Stimulated activated CD8-positive, alpha-beta memory T cell treated with anti-CD3 and anti-CD28 coated beads, Interleukin-4, amount 100 ng/mL, for 48 hours (primary cell): ENCODE measurements around the gene PCSK1N.
"Not testable (repeated sequence)": the region's sequence is repeated elsewhere in the genome, so short reads cannot be mapped to it uniquely, and the experiment has no call there.

Experiments
- DNase-seq: peaks from one replicate; pipeline ENCODE4 v3.0.0-alpha.2; 2020

PCSK1N gene

DNA sequence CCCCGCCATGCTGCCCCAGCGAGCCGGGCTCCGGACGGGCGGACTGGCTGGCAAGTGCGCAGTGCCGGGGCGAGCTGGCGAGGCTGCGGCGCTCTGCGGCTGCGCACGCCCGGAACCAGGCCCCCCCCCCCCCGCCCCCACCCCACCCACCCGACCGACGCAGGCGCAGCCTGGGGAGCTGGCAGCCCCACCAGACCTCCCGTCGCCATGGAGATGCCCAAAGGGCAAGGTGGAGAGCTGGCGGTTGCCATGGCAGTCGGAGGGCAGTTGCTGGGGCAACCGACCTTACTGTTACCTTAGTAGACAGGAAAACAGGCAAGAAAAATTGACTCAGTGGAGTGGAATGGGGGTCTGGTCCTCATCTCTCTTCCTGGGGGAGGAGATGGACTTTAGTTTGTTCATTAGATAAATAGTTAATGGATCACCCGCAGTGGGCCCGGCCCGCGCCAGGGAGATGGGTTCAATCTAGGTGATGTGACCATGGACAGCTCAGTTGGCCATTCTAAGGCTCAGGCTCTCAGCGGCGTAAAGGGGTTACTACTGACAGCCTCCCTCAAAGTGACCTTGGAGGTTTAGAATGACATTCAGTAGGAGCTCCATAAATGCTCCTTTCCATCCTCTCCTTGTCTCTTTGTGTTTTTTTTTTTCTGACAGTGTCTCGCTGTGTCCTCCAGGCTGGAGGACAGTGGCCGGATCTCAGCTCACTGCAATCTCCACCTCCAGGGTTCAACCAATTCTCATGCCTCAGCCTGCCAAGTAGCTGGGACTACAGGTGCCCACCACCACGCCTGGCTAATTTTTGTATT is at the start of gene PCSK1N:
Gene PCSK1N, minus strand, starts transcription at position 87 of the 806 bp plus-strand sequence. Its CDS starts 78 bp downstream, at position 9.
- no peak for DNase-seq

DNA sequence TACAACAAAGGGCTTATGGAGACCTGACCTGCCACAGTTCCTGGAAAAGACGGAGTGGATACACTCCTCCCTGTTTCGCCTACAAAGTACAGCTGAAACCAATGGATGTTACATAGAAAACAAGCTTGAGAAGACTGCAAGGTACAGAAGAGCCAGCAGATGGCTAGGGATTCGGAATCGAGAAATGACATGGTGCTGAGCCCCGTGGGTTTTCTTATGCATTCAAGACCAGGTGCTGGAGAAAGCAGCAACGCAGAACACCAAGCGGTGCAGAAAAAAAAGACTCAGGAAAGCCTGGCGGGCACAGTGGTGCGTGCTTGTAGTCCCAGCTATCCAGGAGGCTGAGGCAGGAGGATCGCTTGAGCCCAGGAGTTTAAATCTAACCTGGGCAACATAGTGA is 48.3 kb upstream of the PCSK1N start:
- DNase-seq = no peak

GRCh38 chrX:48876944-48877343 is 41.5 kb upstream of the PCSK1N start:
- DNase-seq = not testable (repeated sequence)

DNA sequence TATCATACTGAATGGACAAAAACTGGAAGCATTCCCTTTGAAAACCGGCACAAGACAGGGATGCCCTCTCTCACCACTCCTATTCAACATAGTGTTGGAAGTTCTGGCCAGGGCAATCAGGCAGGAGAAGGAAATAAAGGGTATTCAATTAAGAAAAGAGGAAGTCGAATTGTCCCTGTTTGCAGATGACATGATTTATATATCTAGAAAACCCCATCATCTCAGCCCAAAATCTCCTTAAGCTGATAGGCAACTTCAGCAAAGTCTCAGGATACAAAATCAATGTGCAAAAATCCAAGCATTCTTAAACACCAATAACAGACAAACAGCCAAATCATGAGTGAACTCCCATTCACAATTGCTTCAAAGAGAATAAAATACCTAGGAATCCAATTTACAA is 36.6 kb upstream of the PCSK1N start:
- not testable (repeated sequence) for DNase-seq

DNA sequence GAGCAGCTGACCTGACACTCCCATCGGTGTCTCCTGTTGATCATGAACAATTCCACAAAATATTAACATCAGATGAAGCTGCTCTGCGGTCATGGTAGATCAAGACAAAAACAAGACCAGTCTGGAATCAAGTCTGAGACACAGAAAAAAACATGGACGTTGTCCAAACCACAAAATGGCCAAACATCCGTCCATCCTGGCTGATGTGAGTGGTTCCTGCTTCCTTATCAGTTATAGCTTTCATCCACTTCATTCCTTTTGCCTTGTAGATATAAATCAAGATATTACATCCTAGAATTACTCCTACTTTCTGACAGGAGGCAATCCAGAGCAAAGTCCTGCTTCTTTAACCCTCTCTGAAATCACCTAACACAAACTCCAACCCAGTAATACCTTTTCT is 28.8 kb upstream of the PCSK1N start:
- DNase-seq = no peak

GRCh38 chrX:48854898-48855297 is 19.5 kb upstream of the PCSK1N start:
- no peak for DNase-seq

DNA sequence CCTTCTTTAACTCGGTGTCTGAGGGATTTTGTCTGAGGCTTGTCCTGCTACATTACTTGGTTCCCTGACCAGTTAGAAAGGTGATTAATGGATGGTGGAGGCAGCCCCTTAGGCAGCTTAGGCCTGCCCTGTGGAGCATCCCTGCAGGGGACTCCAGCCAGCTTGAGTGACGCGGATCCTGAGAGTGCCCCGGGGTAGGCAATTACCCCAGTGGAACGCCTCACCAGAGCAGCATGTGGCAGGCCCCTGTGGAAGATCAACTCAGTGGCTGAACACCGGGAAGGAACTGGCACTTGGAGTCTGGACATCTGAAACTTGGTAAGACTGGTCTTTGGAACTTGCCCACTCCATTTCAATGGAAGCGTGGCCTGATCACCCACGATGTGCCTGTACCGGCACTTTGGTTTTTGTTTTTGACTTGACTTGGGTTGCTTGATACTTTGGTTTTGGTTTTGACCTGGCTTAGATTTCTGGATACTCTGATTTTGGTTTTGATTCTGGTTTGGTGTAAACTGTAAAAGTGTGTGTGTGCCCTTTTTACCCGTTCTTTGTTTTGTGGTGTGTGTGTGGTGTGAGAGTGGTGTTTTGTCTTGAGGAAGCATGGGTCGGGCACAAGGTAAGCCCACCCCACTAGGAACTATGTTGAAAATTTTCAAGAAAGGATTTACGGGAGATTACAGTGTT is 18.9 kb upstream of the PCSK1N start:
- not testable (repeated sequence) for DNase-seq

GRCh38 chrX:48853494-48853893 is 18.1 kb upstream of the PCSK1N start:
- DNase-seq = not testable (repeated sequence)

GRCh38 chrX:48852857-48853256 is 17.4 kb upstream of the PCSK1N start:
- no peak for DNase-seq

DNA sequence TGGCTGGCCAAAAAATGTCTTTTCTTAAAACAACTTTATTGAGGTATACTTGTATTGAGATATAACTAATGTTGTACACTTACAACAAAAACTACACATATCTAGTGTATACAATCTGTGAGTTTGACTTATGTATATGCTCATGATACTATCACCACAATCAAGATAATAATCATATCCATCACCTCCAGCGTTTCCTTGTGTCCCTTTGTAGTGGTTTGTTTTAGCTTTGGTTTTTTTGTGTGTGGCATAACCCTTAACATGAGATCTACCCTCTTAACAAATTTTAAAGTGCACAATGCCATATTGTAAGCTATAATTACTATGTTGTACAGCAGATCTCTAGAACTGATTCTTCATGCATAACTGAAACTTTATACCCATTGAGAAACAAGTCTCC is 13.4 kb upstream of the PCSK1N start:
- no peak for DNase-seq

GRCh38 chrX:48839686-48840085 is 4.3 kb upstream of the PCSK1N start:
- DNase-seq = no peak

GRCh38 chrX:48834383-48834709 is 1.1 kb downstream of the PCSK1N start:
- no peak for DNase-seq

GRCh38 chrX:48833542-48834138 is 1.8 kb downstream of the PCSK1N start:
- DNase-seq = no peak

- DNase-seq = no peak
These were observed 3.5 kb downstream of the PCSK1N start for GRCh38 chrX:48831909-48832291.

DNA sequence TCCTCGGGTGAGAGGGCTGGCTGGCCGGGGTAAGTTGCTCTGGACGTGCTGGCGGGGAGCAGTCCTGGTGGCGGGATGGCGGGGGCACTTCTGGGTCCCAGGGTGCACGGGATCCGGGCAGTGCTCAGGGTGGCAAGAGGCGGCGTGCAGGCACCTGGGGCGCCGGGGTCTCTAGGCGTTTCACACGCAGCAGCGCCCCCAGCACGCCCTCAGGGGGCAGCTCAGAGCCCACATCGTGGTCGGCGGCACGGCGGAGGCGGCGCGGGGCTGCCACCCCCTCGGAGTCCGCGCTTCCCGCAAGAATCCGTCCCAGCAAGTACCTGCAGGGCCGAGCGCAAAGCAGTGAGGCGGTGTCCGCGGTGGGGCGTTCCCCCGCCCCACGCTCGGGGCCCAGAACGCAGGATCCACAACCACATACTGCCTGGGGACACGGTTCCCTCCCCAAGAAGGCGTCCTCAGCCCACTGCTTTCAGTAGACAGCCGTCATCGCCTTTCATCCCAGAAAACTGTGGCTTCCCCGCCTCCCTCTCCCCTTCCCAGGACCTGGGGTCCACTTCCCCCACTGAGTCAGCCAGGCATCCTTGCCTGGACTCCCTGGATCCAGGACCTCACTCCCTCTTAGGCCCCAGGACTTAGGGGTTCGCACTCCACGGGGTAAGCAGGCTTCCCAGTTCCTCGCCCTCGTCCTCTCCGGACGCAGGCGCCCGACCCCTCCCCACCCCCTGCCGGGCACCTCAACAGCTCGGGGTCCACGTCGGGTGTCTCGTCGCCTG is 4.1 kb downstream of the PCSK1N start:
- DNase-seq = no peak

- DNase-seq = no peak
These were observed 6.2 kb downstream of the PCSK1N start for GRCh38 chrX:48829016-48829735.

- no peak for DNase-seq
These were observed 7.8 kb downstream of the PCSK1N start for GRCh38 chrX:48827654-48827968.

GRCh38 chrX:48826876-48827653 is 8.3 kb downstream of the PCSK1N start:
- DNase-seq = no peak

DNA sequence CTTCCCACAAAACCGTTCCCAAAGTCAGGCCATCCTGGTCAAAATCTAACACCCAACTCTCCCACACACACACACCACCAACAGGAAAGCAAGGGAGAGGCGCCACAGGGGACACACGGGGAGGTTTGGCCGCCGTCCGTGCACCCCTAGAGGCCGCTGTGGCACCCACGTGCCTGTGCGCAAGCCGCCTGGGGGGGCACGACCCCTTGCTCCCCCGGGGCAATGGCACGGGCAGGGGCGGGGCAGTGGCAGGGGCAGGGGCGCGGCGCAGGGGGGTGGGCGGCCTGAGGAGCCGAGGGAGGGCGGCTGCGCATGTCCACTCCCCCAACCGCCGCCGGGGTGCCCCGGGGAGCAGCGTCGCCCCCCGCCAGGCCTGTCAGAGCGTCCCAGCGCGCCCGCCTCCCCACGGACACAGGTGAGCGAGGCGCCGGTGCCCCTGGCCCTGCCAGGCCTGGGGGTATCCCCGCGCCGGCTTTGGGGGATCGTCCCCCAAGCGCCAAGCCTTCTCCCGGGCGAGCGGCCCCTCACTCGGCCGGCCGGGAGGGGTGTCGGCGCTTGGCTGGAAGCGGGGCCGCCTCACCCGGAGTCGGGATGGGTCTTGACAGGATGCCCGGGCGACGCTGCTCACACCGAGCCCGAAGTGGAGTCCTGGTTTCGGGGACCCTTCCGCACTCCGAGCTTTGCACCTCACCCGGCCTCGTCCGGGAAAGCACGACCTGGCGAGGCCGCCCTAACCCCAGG is 9.1 kb downstream of the PCSK1N start, which contains the start of gene ERAS:
Gene ERAS, plus strand, starts transcription at position 379 of the 741 bp plus-strand sequence. CDS start 2,611 bp downstream, outside the sequence.
- DNase-seq = no peak

GRCh38 chrX:48824066-48824465 is 11.3 kb downstream of the PCSK1N start:
- DNase-seq = no peak

DNA sequence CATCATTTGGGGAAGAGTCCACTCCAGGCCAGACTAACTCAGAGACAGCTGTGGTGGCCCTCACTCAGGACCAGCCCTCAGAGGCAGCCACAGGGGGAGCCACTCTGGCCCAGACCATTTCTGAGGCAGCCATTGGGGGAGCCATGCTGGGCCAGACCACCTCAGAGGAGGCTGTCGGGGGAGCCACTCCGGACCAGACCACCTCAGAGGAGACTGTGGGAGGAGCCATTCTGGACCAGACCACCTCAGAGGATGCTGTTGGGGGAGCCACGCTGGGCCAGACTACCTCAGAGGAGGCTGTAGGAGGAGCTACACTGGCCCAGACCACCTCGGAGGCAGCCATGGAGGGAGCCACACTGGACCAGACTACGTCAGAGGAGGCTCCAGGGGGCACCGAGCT is 12.4 kb downstream of the PCSK1N start:
- no peak for DNase-seq
